ENCODE results near the gene IFI6.
"Not testable (repeated sequence)": the region's sequence is repeated elsewhere in the genome, so short reads cannot be mapped to it uniquely, and the experiment has no call there.

The IFI6 gene

GRCh38 chr1:27628712-27629111, 43.3 kb downstream of the IFI6 start:
- DNase-seq (ENCODE audit: low read depth), result no peak

GRCh38 chr1:27627733-27628132, 44.3 kb downstream of the IFI6 start:
- not testable (repeated sequence) for DNase-seq (ENCODE audit: low read depth)

- no peak for DNase-seq (ENCODE audit: low read depth)
Observed at GRCh38 chr1:27627061-27627460, 44.9 kb downstream of the IFI6 start.

GRCh38 chr1:27626031-27626935, 45.7 kb downstream of the IFI6 start:
- DNase-seq (ENCODE audit: low read depth), result no peak

- DNase-seq (ENCODE audit: low read depth), result no peak
Observed at GRCh38 chr1:27624467-27625178, 47.4 kb downstream of the IFI6 start.

GRCh38 chr1:27623327-27624212, 48.4 kb downstream of the IFI6 start:
- no peak for DNase-seq (ENCODE audit: low read depth)

- DNase-seq (ENCODE audit: low read depth), result no peak
Observed at GRCh38 chr1:27622828-27623227, 49.2 kb downstream of the IFI6 start.

GRCh38 chr1:27621051-27621920, 50.7 kb downstream of the IFI6 start:
- no peak for DNase-seq (ENCODE audit: low read depth)

- not testable (repeated sequence) for DNase-seq (ENCODE audit: low read depth)
Observed at GRCh38 chr1:27619782-27620438, 52.1 kb downstream of the IFI6 start.

- no peak for DNase-seq (ENCODE audit: low read depth)
Observed at GRCh38 chr1:27618341-27619082, 53.5 kb downstream of the IFI6 start.

GRCh38 chr1:27617420-27617819, 54.6 kb downstream of the IFI6 start:
- no peak for DNase-seq (ENCODE audit: low read depth)

- DNase-seq (ENCODE audit: low read depth), result no peak
Observed at GRCh38 chr1:27616441-27616840, 55.6 kb downstream of the IFI6 start.

All from activated T-cell treated with anti-CD3 and anti-CD28 coated beads for 24 hours (primary cell).